GM20431 (cell line): ENCODE data around the gene TPPP3.
"Not testable (repeated sequence)": the region's sequence is repeated elsewhere in the genome, so short reads cannot be mapped to it uniquely, and the experiment has no call there.

Source experiments
- in situ Hi-C: fragments of 300-500 bp; cut with MseI, MboI; formaldehyde crosslinking; loops from one replicate; pipeline ENCODE4 v1.15.0; 2020; ENCODE audit warnings: low sequenced_read_pairs; ENCODE audit not compliant: unreplicated experiment

TPPP3 gene

DNA sequence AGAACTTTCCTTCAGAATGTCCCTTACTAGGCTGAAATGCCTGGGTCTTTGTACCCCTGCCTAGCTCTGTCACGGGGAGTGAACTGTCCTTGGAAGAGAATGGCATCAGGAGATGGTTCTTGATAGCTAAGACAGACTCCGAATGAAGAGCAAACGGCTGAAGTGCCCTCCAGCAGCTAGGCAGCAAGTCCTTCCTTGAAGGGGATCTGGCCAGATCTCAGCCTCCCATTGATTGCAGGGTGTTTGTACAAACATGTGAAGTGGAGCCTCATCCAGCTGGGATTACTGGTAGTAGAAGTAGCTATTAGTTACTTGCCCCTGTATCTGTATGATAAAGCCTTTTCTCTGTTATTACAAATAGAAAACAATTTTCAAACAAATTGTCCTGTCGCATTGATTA lies 35.7 kb downstream of the TPPP3 start:
- in situ Hi-C loops, result no loop called here

DNA sequence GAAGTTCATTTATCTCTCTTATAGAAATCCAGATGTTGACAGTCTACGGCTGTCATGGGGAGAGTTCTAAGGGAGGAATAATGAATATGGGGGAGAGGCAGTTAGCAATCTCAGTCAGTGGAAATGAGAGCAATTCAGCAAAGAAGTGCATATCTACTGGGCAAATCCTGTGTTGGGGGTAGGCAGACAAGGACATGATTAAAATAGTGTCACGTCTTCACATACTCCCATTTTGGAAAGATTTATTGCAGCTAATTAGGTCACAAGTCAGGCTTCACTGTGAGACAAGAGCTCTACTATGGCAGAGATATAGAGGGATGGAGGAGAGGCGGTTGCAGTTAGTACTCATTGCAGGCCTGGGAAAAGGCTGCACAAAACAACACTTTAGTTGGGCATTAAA lies 36.9 kb downstream of the TPPP3 start:
- in situ Hi-C loops, result no loop called here

DNA sequence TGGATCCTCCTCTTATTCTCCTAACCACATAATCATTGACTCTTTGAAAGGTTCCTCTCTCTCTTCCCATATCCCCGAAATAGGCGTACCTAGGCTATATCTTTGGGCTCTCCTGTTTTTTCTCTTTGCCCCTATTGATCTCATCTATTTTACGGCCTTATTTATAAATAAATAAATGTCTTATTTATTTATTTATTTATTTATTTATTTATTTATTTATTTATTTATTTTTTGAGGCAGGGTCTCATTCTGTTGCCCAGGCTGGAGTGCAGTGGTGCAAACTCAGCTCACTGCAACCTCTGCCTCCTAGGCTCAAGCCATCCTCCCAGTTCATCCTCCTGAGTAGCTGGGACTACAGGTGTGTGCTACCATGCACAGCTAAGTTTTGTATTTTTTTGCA lies 40.8 kb downstream of the TPPP3 start:
- in situ Hi-C loops, result not testable (repeated sequence)

DNA sequence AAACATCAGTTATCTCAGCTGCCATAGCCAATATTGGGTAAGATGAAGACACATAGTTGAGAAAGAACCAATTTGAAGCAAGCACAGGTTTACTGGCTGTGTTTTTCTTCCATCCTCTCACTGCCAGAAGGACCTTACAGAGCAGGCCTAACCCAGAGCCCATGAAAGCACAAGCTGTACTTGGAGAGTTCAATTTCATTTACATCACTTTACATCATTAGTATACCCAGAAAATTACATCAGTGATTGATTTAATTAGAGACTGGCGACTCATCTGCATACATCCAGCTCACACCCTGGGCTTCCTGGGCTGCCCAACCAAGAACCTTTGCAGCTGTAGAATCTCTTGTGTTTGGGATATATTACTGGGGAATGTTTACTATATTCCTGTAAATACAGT lies 43.0 kb downstream of the TPPP3 start:
- in situ Hi-C loops, result no loop called here

DNA sequence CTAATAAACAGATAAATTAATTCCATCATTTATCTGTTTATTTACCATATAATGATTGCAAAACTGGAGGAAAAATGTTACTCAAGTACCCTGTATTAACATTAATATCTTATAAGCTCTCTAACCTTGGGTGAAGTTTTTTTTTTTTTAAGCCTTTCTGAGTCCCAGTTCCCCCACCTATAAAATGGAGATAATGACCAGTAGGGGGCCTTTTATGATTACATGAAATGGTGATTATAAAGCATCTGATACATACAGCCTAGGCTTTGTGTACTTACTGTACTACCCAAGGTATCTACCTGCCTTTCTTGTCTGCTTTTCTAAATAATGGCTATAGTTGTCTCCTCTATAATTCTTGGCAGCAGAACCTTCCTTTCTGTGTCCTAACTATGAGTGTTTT lies 44.1 kb downstream of the TPPP3 start:
- in situ Hi-C loops, result no loop called here

DNA sequence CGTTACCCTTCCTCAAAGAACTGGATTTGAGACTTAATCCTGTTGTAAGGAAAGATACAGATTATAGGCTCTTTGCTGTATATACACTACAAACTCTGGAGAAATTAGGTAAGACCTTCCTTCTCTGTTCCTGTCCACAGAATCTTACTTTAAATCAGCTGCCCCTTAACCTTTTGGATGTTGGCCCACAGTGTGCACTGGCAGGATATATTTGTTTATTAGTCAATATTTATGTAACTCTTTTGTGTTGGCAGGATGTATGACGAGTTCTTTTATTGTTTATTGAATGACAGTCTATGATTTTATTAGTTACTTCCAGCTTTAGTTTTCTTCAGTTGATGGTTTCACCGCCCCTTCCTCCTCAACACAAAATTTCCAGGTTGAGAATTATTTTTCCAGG lies 47.0 kb downstream of the TPPP3 start:
- in situ Hi-C loops, result no loop called here

DNA sequence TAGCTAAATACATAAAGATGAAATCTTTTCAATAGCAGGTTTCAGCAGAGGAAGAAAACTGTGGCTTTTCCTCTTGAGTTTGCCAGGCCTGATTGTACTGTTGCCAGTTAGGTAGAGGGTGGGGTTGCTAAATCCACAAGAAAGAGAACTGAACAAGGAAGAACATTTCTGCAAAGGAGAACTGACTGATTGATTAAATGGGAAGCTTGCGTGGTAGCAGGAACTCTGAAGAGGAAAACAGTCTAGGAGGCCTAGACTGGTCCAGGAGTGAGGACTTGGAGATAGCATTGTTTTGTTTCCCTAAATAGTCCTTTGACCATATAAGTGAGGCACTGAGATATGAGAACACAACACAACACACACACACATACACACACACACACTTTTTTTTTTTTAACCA lies 47.9 kb downstream of the TPPP3 start:
- in situ Hi-C loops, result no loop called here

DNA sequence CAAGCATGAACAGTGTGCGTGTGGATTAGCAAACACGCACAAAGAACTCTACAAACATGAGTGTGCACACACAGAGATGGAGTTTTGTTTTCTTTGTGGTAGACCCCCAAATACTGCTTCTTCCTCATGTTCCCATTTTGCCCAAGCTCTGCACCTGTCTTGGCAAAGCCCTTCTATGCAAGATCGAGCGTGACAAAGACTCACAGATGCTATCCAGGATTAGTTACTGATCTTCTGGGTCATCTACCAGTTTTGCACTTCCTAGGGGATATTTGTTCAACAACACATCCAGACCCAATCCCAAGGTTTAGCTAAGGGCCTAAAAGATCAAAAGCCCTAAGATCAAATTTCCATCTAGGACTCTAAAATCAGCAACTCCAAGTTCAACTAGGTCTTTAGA lies 50.7 kb downstream of the TPPP3 start:
- in situ Hi-C loops, result no loop called here

DNA sequence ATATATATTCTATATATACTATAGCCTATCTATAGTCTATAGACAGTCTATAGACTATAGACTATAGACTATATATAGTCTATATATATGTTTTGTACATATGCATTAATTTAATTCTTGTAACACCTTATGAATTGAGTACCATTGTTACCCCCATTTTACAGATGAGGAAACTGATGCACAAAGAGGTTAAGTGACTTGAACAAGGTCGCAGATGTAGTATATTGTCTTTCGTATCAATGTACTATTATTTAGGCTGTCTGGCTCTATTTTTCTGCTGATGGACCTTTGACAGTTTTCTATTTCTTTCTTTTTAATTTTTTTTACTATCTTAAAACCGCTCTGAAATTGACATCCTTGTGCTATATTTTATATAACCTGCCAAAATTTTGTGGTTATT lies 52.0 kb downstream of the TPPP3 start:
- in situ Hi-C loops, result no loop called here
